HEK293 (cell line): ENCODE results near the gene PIBF1.

Experiments used
- CTCF ChIA-PET: fragments of 350-600 bp; formaldehyde crosslinking; extraction: SDS; loops from one replicate; lab custom pipeline; 2021; ENCODE audit warnings: antibody characterized with exemption; lab: Yijun Ruan, JAX
- POLR2A ChIA-PET: fragments of 300-600 bp; formaldehyde crosslinking; extraction: SDS; loops from one replicate; lab custom pipeline; 2020; ENCODE audit warnings: antibody characterized with exemption, inconsistent platforms; lab: Yijun Ruan, JAX
- H3K27ac ChIP-seq: fragments of 200-500 bp; sonication (Bioruptor generic); 2 replicates; pipeline ENCODE4 v1.5.1; 2014; ENCODE audit warnings: low read depth, low read length, control low read depth, inconsistent platforms; ENCODE audit errors: extremely low read depth
- H3K36me3 ChIP-seq, 2 experiments: fragments of 200-500 bp in 1 of 2; sonication (Bioruptor generic) in 1 of 2; 1 replicate in 1 of 2; 2 replicates in 1 of 2; pipeline ENCODE4 v1.5.1; 2014 to 2017; ENCODE audit warnings: inconsistent platforms in 2 of 2, low read length in 2 of 2; ENCODE audit not compliant: control insufficient read depth in 2 of 2, insufficient read depth in 1 of 2
- H3K4me1 ChIP-seq: fragments of 200-500 bp; sonication (Bioruptor generic); 2 replicates; pipeline ENCODE4 v1.5.1; 2014; ENCODE audit warnings: mild to moderate bottlenecking, low read length, inconsistent platforms; ENCODE audit not compliant: control insufficient read depth, insufficient read depth
- H3K4me3 ChIP-seq: 2 replicates; pipeline ENCODE4 v1.5.1; 2011; ENCODE audit warnings: low read depth, mild to moderate bottlenecking, control low read depth, low read length, moderate library complexity
- H3K9me3 ChIP-seq: fragments of 200-500 bp; sonication (Bioruptor generic); 2 replicates; pipeline ENCODE4 v1.5.1; 2014; ENCODE audit warnings: low read depth, low read length, inconsistent platforms; ENCODE audit not compliant: control insufficient read depth, insufficient read depth
- GLIS1 ChIP-seq: fragments of 450-650 bp; formaldehyde crosslinking; IDR thresholded peaks from 2 replicates; pipeline ENCODE4 v1.5.1; 2016; ENCODE audit warnings: missing biosample characterization, missing genetic modification characterization
- HOXA7 ChIP-seq: sonication (generic); formaldehyde crosslinking; IDR thresholded peaks from 2 replicates; pipeline ENCODE4 v1.8.1; 2022; ENCODE audit warnings: missing genetic modification reagents, borderline replicate concordance
- KLF1 ChIP-seq: fragments of 450-650 bp; formaldehyde crosslinking; IDR thresholded peaks from 2 replicates; pipeline ENCODE4 v1.5.1; 2016; ENCODE audit warnings: missing biosample characterization, missing genetic modification characterization
- KLF17 ChIP-seq: fragments of 450-650 bp; formaldehyde crosslinking; IDR thresholded peaks from 2 replicates; pipeline ENCODE4 v1.5.1; 2016; ENCODE audit warnings: missing biosample characterization, missing genetic modification characterization
- KLF7 ChIP-seq: fragments of 450-650 bp; formaldehyde crosslinking; IDR thresholded peaks from 2 replicates; pipeline ENCODE4 v1.5.1; 2016; ENCODE audit warnings: missing biosample characterization, missing genetic modification characterization, borderline replicate concordance
- REST ChIP-seq: fragments of 450-650 bp; formaldehyde crosslinking; IDR thresholded peaks from 2 replicates; pipeline ENCODE4 v1.5.1; 2016; ENCODE audit warnings: missing biosample characterization, missing genetic modification characterization
- SETDB1 ChIP-seq: IDR thresholded peaks from one replicate; pipeline ENCODE4 v1.6.1; 2017; ENCODE audit warnings: mild to moderate bottlenecking, low read length, moderate library complexity, mixed read lengths; ENCODE audit not compliant: insufficient read length
- YY2 ChIP-seq: fragments of 450-650 bp; formaldehyde crosslinking; IDR thresholded peaks from 2 replicates; pipeline ENCODE4 v1.5.1; 2016; ENCODE audit warnings: missing biosample characterization, missing genetic modification characterization
- ZBTB17 ChIP-seq: fragments of 450-650 bp; formaldehyde crosslinking; IDR thresholded peaks from 2 replicates; pipeline ENCODE4 v1.5.1; 2016; ENCODE audit warnings: missing biosample characterization, missing genetic modification characterization
- ZNF112 ChIP-seq: fragments of 450-650 bp; formaldehyde crosslinking; IDR thresholded peaks from 2 replicates; pipeline ENCODE4 v1.5.0; 2017; ENCODE audit warnings: missing biosample characterization, missing genetic modification characterization
- ZNF121 ChIP-seq: fragments of 450-650 bp; formaldehyde crosslinking; IDR thresholded peaks from 2 replicates; pipeline ENCODE4 v1.5.1; 2016; ENCODE audit warnings: missing biosample characterization, missing genetic modification characterization
- ZNF175 ChIP-seq: fragments of 450-650 bp; formaldehyde crosslinking; IDR thresholded peaks from 2 replicates; pipeline ENCODE4 v1.5.1; 2016; ENCODE audit warnings: missing biosample characterization, missing genetic modification characterization
- ZNF202 ChIP-seq: fragments of 450-650 bp; formaldehyde crosslinking; IDR thresholded peaks from 2 replicates; pipeline ENCODE4 v1.5.1; 2016; ENCODE audit warnings: missing biosample characterization, missing genetic modification characterization, borderline replicate concordance
- ZNF23 ChIP-seq: fragments of 450-650 bp; formaldehyde crosslinking; IDR thresholded peaks from 2 replicates; pipeline ENCODE4 v1.5.1; 2016; ENCODE audit warnings: missing biosample characterization, missing genetic modification characterization, borderline replicate concordance
- ZNF274 ChIP-seq, 2 experiments: fragments of 200-500 bp in 1 of 2; fragments of 450-650 bp in 1 of 2; sonication (Bioruptor generic) in 1 of 2; formaldehyde crosslinking in 1 of 2; IDR thresholded peaks; 2 replicates each; pipeline versions ENCODE4 v1.5.1 to v1.6.1; 2014 to 2016; ENCODE audit warnings: borderline replicate concordance in 1 of 2, inconsistent platforms in 1 of 2, low read length in 1 of 2, missing biosample characterization in 1 of 2, missing genetic modification characterization in 1 of 2
- ZNF37A ChIP-seq: fragments of 450-650 bp; IDR thresholded peaks from 2 replicates; pipeline ENCODE4 v1.5.1; 2018; ENCODE audit warnings: missing biosample characterization, missing genetic modification characterization
- ZNF513 ChIP-seq: fragments of 450-650 bp; IDR thresholded peaks from 2 replicates; pipeline ENCODE4 v1.5.1; 2018; ENCODE audit warnings: missing biosample characterization, missing genetic modification characterization
- ZNF549 ChIP-seq: fragments of 450-650 bp; IDR thresholded peaks from 2 replicates; pipeline ENCODE4 v1.5.1; 2018; ENCODE audit warnings: missing biosample characterization, missing genetic modification characterization, mild to moderate bottlenecking, inconsistent platforms, moderate library complexity
- ZNF626 ChIP-seq: fragments of 450-650 bp; sonication (Bioruptor Pico); formaldehyde crosslinking; IDR thresholded peaks from 2 replicates; pipeline ENCODE4 v1.5.1; 2018; ENCODE audit warnings: missing biosample characterization, missing genetic modification characterization, inconsistent platforms
- ZNF660 ChIP-seq: fragments of 450-650 bp; IDR thresholded peaks from 2 replicates; pipeline ENCODE4 v1.5.1; 2018; ENCODE audit warnings: missing biosample characterization, mild to moderate bottlenecking, missing genetic modification characterization
- ZNF76 ChIP-seq: fragments of 450-650 bp; formaldehyde crosslinking; IDR thresholded peaks from 2 replicates; pipeline ENCODE4; 2016; ENCODE audit warnings: low read depth, missing biosample characterization, missing genetic modification characterization, borderline replicate concordance
- ZNF792 ChIP-seq: fragments of 450-650 bp; formaldehyde crosslinking; IDR thresholded peaks from 2 replicates; pipeline ENCODE4 v1.5.1; 2016; ENCODE audit warnings: missing biosample characterization, missing genetic modification characterization
- ZSCAN18 ChIP-seq: fragments of 450-650 bp; formaldehyde crosslinking; IDR thresholded peaks from 2 replicates; pipeline ENCODE4 v1.5.1; 2016; ENCODE audit warnings: missing biosample characterization, missing genetic modification characterization
- ZSCAN23 ChIP-seq: fragments of 450-650 bp; formaldehyde crosslinking; IDR thresholded peaks from 2 replicates; pipeline ENCODE4 v1.5.1; 2016; ENCODE audit warnings: missing biosample characterization, missing genetic modification characterization

The PIBF1 gene

GRCh38 chr13:72990953-72991352 lies 209.0 kb downstream of the PIBF1 start:
- Histone ChIP-seq H3K4me3 (no peak overlapping the region), H3K4me1 (no peaks in the 10 kb centered on the region), H3K9me3 (no peaks in the 10 kb centered on the region), H3K36me3 (peaks cover 0 to 4% of the 10 kb centered on the region in 2 experiments; a peak in 1 of 3 replicates), H3K27ac (no peak overlapping the region)
- CTCF ChIA-PET, result no interaction called here
- TF ChIP-seq ZNF513 (tag by site-specific recombination), result 0 out of 2 replicates have a peak, but pooled peaks have one; percentile 24
- TF ChIP-seq ZNF76 (tag by site-specific recombination), result no peak
- no peak for TF ChIP-seq ZBTB17 (tag by site-specific recombination)
- TF ChIP-seq HOXA7, result no peak
- TF ChIP-seq ZNF660 (tag by site-specific recombination), result no peak
- TF ChIP-seq YY2, result no peak
- POLR2A ChIA-PET, result no interaction called here

GRCh38 chr13:72998012-72998411 lies 216.1 kb downstream of the PIBF1 start:
- H3K27ac ChIP-seq, result no peak overlapping the region
- H3K9me3 ChIP-seq, result no peaks in the 10 kb centered on the region
- no peaks in the 10 kb centered on the region for H3K4me1 ChIP-seq
- H3K36me3 ChIP-seq, result peaks cover 0 to 6% of the 10 kb centered on the region in 2 experiments; a peak in 1 of 3 replicates
- no peak overlapping the region for H3K4me3 ChIP-seq
- CTCF ChIA-PET, result interaction anchor here (0.7 kb wide), 1 partner anchor 705 kb away, joined by 6 read pairs; no protein-coding TSS in a partner anchor
- TF ChIP-seq ZNF274 (IDR thresholded peaks at IDR 0.05; ENCODE audit: low read length) (no peak), ZNF274 (tag by site-specific recombination; IDR thresholded peaks at IDR 0.05; ENCODE audit: borderline replicate concordance) (no peak), ZSCAN23 (tag by site-specific recombination) (no peak), REST (tag by site-specific recombination) (no peak)
- POLR2A ChIA-PET, result no interaction called here

- ChIA-PET CTCF (no interaction called here), POLR2A (no interaction called here)
- Histone ChIP-seq H3K36me3 (peaks cover 0 to 10% of the 10 kb centered on the region in 2 experiments; a peak in 1 of 3 replicates), H3K4me3 (no peak overlapping the region), H3K4me1 (no peaks in the 10 kb centered on the region), H3K9me3 (no peaks in the 10 kb centered on the region), H3K27ac (no peak overlapping the region)
- TF ChIP-seq ZSCAN23 (tag by site-specific recombination) (no peak), ZNF112 (tag by site-specific recombination) (no peak), KLF17 (no peak), ZNF549 (tag by site-specific recombination) (no peak), ZNF202 (no peak), ZNF121 (tag by site-specific recombination) (no peak), SETDB1 (no peak), ZNF23 (tag by site-specific recombination) (no peak), GLIS1 (no peak), ZNF792 (no peak), ZNF37A (tag by site-specific recombination) (no peak), ZSCAN18 (tag by site-specific recombination) (no peak), ZNF175 (tag by site-specific recombination) (no peak), KLF1 (tag by site-specific recombination) (no peak), KLF7 (tag by site-specific recombination) (no peak), ZNF626 (no peak)
These were observed 218.2 kb downstream of the PIBF1 start for GRCh38 chr13:73000027-73000674.
